ENCODE measurements around the gene RARRES1.

The RARRES1 gene

DNA sequence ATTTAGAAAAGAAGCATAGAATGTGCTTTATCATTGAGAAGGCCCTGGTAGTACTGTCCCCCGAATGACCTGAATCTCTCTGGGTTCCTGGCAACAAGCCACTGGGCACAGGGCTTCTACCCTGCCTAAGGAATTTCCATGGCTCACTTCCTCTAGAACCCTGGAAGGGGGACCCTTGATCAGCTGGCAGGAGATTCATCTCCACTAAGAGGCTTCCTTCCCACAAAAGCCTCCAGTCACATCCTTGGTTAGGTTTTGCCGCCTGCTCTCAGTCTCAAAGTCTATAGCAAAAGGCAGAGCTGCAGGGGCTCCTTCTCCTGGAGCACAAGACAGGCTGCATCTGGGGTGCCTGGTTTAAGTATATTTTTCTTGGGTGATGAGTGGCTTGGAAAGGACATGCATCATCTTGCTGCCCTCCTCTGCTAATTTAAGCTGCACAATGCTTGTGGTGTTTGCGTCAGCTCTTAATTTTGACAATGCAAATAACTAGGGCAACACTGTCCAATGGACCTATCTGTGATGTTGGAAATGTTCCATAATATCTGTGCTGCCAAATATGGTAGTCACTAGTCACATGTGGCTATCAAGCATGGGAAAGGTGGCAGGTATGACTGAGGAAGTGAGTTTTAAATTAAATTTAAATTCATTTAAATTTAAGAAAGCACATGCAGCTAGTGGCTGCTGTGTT lies 33.4 kb upstream of the RARRES1 start:
- no peak for DNase-seq

DNA sequence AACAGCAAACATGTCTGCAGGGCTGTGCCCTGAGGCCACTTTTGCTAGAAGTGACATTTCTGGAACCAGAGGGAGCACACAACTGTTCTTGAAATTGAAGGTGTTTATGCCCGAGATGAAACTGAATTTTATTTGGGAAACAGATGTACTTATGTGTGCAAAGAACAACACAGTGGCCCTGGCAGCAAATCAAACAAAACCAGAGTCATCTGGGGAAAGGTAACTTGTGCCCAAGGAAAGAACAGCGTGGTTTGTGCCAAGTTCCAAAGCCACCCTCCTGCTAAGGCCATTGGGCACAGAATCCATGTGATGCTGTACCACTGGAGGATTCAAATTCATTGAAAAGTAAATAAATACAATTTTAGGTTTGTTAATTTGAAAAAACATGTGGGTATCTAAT lies 31.2 kb upstream of the RARRES1 start:
- DNase-seq: no peak

DNA sequence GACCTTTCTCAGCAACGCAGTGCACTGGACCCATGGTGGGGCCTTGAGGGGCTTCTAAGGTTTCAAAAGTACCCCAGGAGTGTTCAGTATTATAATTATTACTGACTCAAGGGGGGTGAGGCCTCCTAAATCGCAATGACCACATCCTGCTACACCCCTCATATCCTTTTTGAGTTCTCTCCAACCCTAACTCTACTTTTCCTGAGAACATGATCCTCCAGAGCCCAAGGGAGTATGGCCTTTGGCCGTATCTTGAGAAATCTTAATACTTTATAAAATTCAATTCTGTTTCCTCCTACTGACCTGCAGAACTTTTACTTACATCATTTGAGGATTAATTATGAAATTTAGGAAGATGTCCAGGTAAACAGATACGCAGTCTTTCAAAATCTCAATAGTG lies 30.4 kb upstream of the RARRES1 start:
- no peak for DNase-seq

DNA sequence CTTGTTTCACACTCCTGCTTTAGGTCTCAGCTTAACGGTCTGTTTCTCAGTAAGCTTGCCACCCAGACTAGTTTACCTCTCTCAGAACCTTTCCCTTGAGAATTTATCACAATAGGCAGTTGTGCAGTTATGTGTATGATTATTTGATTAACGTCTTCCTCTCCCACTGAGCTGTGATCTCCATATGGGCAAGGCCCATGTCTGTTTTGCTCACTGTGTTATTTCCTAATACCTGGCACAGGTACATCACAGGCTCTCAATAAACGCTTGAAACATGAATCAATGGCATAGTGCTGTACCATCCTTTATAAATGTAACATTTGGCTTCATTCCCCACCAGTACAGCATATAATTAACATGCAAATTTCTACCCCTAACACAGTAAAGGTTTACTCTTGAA lies 29.1 kb upstream of the RARRES1 start:
- DNase-seq: no peak

DNA sequence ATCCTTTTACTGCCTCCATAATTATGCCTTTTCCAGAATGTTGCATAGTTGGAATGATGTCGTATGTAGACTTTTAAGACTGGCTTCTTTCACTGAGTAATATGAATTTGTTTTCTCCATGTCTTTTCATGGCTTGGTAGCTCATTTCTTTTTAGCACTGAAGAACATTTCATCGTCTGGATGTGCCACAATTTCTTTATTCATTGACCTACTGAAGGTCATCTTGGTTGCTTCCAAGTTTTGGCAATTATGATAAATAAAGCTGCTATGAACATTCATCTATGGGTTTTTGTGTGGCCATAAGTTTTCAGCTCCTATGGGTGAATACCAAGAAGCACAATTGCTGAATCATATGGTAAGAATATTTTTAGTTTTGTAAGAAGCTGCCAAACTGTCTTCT lies 23.2 kb upstream of the RARRES1 start:
- no peak for DNase-seq

DNA sequence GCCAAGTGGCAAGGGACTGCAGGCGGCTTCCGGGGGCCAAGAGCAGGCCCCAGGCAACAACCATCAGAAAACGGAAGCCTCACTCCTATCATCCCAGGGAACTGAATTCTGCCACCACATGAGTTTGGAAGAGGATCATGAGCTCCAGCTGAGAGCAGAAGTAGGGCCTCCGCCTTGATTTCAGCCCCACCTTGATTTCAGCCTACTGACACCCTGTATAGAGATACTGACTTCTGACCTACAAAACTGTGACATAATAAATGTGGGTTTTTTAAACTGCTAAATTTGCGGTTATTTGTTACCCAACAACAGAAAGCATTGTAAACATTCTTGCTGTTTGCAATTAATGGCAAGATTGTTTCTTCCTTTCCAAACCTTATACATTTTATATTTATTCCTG lies 21.6 kb upstream of the RARRES1 start:
- DNase-seq: no peak

DNA sequence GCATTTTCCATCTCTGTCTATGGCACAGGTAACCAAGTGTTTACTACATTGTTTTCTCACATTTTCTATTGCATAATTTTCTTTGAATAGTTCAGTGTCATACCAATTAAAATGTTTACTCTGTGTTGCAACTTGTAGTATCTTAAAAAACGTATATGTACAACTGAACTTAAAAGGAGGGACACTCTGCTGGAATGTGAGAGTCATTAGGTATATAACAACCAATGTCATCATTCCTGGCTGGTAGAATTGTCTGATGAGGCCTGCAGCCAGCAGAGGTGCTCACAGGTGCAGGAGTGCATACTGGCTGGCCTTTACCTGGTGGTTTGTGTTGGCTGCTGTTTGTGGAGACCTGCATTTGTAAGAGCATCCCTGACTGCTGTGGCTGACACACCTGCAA lies 19.1 kb upstream of the RARRES1 start:
- no peak for DNase-seq

DNA sequence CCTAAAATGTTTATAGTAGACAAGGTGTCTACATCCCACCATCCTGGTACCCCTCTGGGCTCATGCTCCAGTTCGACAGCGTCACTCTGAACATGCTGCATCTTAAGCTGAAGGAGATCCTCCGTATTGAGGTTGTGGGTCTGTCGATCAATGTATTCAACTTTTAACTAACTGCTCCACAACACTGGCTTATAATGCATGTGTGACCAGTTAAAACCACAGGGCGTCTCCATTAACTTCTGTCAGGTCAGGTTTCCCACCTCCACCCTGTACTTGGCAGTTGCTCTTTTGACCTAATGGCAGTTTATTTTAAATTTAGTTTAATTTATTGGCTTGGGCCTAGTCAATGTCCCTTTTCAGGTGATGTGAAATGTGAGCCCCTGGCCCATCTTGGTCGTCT lies 17.8 kb upstream of the RARRES1 start:
- DNase-seq: no peak

DNA sequence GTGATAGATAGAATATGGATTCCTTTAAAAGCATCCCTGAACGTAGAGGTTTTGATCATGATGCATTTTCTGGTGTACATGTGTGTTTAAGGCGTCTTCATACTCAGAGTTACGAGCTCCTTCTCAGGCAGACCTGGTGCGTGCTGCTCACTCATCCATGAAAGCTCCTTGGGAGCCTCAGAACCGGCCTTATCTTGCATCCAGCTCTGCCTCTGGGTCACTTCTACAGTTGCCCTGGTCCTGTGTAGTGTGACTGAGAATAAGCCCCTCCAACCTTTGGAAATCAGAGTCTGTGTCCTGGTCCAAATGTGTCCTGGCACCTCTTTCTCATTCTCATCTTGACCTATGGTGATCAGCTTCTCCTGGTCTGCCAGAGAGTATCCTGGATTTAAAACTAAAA lies 17.3 kb upstream of the RARRES1 start:
- DNase-seq: no peak

DNA sequence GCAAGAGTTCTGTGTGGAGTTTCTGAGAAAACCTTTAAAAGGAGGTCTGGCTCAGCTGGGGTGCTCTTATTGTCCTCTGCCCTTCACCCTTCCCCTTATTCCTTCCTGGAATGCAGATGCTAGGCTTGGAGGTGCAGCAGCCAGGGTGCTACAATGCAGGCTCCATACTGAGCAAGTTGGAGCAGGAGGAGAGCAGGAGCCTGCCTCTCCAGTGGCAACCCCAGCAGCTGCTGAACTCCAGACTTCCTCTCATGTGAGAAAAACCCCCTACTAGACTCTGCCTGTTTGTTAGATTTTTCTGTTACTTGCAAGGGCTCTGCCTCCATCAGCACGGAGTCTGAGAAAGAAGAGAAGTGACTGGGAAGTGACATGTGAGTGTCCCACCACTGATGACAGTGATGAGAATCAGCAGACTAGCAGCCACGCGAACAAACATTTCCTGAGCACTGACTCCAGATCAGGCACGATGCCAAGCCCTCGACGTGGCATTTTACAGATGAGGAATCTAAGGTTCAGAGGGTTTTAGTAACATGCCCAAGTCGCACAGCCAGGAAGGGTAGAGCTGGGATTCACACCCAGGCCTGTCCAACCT lies 16.1 kb upstream of the RARRES1 start:
- no peak for DNase-seq

DNA sequence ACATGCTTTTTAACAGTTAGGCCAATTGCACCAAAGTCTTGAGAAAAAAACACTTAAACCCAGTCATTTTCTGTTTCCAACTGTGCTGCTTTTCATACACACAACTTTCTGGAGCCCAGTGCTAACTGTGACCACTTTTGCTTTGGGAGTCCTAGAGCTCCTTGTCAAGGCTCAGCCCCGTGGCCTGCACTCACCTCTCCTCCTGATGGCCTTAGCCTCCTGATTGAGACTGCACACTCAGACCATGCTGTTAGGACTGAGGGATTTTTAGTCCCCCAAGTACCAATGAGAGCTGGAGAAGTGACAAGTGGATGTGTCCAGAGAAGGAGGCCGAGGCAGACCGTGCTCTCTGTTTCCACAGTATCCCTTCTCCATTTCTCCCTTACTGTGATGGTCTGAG lies 15.2 kb upstream of the RARRES1 start:
- no peak for DNase-seq

DNA sequence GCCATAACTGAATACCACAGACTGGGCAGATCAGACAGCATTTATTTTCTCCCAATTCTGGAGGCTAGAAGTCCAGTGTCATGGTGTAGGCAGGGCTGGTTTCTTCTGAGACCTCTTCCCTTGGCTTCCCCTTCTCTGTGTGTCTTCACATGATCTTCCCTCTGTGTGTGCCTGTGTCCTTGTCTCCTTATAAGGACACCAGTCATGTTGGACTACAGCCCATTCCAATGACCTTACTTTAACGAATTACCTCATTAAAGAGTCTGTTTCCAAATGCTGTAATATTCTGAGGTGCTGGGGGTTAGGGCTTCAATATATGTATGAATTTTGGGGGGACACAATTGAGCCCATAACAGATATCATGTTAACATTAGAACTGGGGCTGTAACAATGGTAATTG lies 13.3 kb upstream of the RARRES1 start:
- no peak for DNase-seq

DNA sequence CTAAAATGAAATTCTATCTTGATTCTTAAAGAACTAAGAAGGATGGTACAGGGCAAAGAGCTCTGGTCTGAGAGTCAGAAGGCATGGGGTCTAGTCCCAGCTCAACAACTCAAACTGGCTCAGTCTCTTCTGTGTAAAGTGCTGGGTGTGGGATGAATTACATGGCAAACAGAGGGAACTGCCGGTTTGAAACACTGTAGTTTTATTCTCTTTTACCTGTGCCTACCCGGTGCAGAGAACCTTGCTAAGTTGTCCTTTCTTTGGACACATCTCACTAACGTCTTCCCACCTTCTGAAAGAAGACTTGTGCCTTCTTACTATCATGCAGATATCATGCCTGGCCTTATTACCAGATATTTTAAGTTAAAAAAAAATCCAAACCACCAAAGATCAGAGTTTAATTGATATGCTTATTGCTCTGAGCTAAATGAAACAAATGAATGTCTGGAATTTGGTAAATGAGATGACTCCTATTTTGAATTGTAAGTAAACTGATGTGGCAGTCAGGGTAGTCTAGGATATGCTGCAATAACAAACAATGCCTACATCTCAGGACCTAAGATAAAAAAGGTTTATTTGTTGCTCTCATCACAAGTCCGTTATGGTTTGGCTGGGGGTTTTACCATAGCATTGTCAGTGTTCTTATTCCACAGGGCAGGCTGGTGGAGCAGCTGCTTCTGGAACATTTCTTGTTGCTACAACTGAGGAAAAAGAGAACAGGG lies 12.5 kb upstream of the RARRES1 start:
- DNase-seq: no peak

DNA sequence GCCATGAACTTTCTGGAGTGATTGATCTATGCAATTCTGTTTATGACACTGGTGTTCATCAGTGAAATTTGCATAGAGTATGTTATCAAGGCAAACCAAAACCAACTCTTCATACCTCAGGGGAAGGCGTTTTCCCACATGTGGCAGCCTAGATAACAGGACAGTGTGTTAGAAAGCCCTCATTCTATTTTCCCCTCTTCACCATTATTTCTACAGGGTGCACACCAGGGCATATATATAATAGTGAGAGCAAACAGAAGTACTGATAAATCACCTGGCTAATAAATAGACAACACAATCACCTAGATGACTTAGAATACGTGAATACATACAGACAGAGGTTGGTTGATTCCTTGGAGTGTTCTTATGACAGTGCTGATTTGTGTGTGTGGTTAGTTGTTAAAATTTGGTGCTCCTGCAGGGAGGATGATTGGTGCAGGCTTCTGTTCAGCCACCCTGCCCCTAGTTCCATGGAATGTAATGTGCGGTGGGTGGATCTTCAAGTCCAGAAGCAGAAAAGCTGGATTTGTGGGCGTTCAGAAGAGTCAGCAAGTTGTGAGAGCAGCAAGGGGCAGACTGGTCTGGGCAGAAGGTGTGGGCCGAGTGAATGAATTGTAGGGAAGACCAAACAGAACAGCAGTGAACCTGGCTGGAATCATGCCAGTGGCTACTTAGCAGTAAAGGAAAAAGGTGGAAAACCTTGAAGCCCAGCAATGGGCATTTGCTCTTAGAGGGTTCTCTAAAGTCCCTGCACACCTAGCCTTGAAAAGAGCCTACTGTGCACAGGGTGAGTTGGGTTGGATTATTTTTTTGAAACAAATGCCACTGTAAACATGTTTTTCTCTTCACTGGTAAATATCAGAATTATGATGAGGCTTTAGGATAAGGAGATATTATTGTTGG lies 11.7 kb upstream of the RARRES1 start:
- no peak for DNase-seq

DNA sequence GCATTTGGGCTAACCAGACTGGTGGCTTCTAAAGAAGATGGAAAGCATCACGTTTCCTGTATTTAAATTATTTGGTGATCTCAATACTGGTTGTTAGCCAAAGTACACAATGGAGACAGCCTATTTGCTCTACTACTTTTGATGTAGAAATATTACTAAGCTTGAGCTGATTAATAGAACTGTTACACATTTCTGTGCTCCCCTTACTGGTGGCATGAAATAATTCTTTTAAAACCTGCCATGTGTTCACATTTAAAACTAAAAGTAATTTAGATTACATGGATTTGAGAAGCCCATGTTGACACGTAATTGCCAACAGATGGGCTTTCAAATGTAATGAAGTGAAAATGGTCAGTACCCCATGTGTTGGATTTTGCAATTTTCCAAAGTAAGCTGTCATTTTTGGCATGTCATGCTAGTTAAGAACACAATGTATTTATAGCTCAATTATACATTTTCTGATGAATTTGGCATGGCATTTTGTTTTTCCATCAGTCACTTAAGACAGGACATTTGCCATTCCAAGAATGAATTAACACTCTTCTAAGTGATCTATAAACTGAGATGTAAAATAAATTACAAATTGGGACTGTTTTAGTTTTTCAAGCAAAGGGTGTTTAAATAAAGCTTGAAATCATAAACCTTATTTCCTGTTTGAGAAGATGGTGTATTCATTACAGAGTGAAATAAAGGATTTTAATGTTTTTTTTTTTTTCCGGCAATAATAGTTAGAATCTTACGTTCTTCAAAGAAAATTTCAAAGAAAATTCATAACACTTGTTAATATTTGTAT lies 10.8 kb upstream of the RARRES1 start:
- DNase-seq: no peak

DNA sequence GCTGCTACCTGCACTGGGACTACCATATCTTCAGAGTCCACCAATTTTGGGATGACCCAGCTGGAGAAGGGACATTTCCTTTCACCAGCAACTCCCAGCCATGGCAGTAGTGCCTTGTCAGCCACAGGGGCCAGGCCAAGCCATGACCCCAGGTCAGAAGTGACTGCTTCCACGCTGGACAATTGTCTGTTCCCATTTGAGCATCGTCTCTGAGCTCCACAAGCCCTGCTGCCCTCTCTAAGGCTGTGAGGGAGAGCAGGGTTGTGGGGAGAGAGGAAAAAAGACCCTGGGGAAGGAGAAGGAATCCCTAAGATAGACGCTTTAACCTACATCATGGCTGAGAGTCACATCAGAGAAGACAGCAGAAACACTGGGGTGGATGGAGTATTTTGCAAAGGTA lies 7.4 kb upstream of the RARRES1 start:
- no peak for DNase-seq

DNA sequence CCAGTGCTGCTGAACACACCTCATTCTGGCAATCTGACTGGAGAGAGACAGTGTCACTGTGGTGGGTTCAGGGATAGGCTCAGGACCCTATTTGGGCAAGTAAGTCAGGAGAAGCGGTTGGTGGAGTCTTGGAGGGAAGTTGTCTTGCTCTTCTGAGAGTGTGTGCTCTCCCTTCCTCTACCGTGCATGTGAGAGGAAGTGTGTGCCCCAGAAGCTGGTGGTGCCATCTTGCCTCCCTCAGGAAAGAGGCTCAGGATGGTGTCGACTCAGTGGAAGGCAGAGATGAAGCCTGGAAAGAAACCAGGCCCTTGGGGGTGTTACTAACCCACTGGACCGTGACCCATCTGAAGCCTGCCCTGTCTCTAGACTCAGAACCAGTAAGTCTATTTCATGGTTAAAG lies 6.8 kb upstream of the RARRES1 start:
- no peak for DNase-seq

DNA sequence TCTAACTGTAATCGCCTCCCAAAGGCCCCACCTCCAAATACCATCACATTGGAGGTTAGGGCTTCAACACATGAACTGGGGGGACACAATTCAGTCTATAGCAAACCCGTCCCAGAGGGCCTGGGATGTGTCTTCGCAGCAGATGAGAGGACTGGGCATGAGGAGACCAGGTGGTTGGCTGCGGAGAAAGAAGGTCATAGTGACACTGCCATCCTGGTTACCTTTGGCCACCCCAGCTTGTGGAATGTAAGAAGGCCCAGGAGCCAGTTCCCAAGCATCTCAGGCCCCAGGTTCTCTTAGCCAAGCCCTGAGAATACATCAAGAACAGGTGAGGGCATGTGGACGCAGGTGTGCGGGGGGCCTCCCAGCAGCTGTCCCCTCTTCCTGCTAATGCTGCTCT lies 6.4 kb upstream of the RARRES1 start:
- DNase-seq: no peak

DNA sequence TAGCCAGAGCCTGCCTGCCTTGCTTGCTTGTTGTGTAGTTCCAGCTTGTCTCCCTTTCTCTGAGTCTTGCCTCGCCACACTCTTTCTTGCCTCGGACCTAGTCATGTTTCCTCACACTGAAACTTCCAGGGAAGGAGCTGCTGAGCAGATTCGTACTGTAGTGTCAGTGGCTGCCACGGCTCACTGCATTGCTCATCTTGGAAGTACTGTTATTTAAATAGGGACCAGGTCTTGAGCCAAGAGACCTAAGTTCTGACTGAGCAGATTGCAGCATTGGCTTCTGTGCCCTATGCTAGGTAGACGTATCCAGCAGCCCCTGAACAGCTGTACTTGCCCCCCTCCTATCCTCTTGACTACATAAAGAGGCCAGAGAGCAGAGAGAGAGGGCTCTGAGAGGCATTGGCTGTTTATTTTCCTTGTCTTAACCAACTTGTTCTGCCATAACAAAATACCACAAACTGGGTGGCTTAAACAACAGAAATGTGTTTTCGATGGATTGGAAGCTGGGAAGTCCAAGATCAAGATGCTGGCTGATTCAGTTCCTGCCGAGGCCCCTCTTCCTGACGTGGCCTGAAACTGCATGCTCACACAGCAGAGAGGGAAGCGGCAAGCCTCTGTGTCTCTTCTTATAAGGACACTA lies 5.8 kb upstream of the RARRES1 start:
- DNase-seq: no peak

DNA sequence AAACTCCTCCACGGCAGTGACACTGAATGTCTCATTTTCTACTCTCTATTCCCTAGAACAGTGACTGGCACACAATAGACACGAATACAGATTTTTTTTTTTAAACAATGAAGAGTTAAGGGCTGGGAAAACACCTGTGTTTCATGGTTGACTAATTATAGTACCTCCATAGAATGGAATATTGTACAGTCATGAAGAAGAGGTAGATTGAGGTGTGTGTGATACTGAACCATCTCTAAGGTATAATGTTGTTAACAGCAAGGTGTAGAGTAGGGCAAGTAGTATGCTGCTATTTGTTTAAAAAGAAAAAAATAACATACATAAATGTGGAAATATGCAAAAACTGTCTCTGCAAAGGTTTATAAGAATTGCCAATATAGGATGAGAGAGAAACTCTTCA lies 5.2 kb upstream of the RARRES1 start:
- no peak for DNase-seq

DNA sequence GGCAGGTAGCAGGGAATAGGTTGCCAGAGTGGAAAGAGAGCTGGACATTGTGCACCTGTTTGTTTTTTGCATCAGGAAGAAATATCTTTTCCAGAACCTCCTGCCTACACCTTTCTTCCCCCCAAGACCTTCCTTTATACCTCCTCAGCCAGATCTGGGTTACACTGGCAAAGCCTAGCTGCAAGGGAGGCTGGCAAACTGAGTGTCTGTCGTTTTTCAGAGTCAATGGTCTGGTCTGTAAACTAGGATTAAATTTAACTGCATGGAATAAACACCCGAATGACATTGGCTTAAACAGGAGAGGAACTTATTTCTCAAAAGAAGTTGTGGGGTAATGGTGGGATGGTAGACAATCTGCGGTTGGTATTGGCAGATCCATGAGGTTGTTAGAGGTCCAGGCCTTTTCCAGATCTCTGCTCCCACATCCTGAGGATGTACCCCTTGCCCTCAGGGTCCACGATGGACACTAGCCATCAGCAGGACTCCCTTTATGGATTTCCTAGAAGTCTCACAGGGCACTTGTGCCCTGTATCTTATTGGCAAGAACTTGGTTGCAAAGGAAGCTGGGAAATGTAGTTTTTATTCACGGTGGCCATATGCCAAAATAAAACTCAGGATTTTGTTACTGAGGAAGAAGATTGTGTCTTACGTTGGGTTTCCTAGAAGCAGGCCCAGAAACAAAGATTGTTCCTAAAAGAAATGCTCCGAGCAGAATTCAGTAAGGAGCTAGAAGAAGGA lies 3.2 kb upstream of the RARRES1 start:
- DNase-seq: no peak
